DND-41 (cell line): ENCODE data around the gene GSX1.

Experiments
- ATAC-seq: fragments of 200-7000 bp; cut with Tn5 transposase; 3 replicates; pipeline ENCODE4 v1.9.1; 2021; ENCODE audit warnings: low read depth; ENCODE audit not compliant: insufficient read depth
- DNase-seq: peaks from one replicate; pipeline ENCODE4 v3.0.0-alpha.2; 2020
- H2AFZ ChIP-seq: 2 replicates; pipeline ENCODE4 v1.6.0; 2012; ENCODE audit warnings: low read depth, low read length
- H3K27ac ChIP-seq: 2 replicates; pipeline ENCODE4 v1.5.1; 2012; ENCODE audit warnings: low read length, inconsistent platforms
- H3K27me3 ChIP-seq: fragments of 200-600 bp; sonication (generic); 2 replicates; pipeline ENCODE4 v1.6.0; 2012; ENCODE audit warnings: low read length, mild to moderate bottlenecking, inconsistent platforms; ENCODE audit not compliant: insufficient read depth, poor library complexity
- H3K36me3 ChIP-seq: 2 replicates; pipeline ENCODE4 v1.5.1; 2012; ENCODE audit warnings: low read length, inconsistent platforms; ENCODE audit not compliant: insufficient read depth
- H3K4me1 ChIP-seq: 2 replicates; pipeline ENCODE4 v1.5.1; 2012; ENCODE audit warnings: mild to moderate bottlenecking, low read length; ENCODE audit not compliant: insufficient read depth
- H3K4me2 ChIP-seq: 2 replicates; pipeline ENCODE4 v1.6.0; 2012; ENCODE audit warnings: mild to moderate bottlenecking, moderate library complexity, low read length, inconsistent platforms; ENCODE audit not compliant: insufficient read depth
- H3K4me3 ChIP-seq, 2 experiments: fragments of 200-600 bp in 1 of 2; shearing (Covaris generic) in 1 of 2; 2 replicates each; pipeline ENCODE4 v1.5.1; 2012 to 2016; ENCODE audit warnings: inconsistent platforms in 2 of 2, low read length in 2 of 2, mild to moderate bottlenecking in 2 of 2, low read depth in 1 of 2, moderate library complexity in 1 of 2
- H3K79me2 ChIP-seq: 2 replicates; pipeline ENCODE4 v1.6.0; 2012; ENCODE audit warnings: low read length, inconsistent platforms; ENCODE audit not compliant: insufficient read depth
- H3K9ac ChIP-seq: 2 replicates; pipeline ENCODE4 v1.6.0; 2012; ENCODE audit warnings: low read depth, mild to moderate bottlenecking, inconsistent platforms, low read length, moderate library complexity
- H3K9me3 ChIP-seq: 2 replicates; pipeline ENCODE4 v1.5.1; 2012; ENCODE audit warnings: low read length, moderate library complexity, mild to moderate bottlenecking, inconsistent platforms; ENCODE audit not compliant: insufficient read depth, severe bottlenecking
- H4K20me1 ChIP-seq: 2 replicates; pipeline ENCODE4 v1.6.0; 2012; ENCODE audit warnings: low read length; ENCODE audit not compliant: insufficient read depth
- EZH2 ChIP-seq: IDR thresholded peaks from 3 replicates; pipeline ENCODE4 v1.6.1; 2012; ENCODE audit warnings: borderline replicate concordance, low read depth, mild to moderate bottlenecking, moderate library complexity, low read length, inconsistent platforms; ENCODE audit not compliant: severe bottlenecking
- TF ChIP-seq, protein P1 (sequence below): IDR thresholded peaks from 2 replicates; pipeline ENCODE4 v1.5.1; 2012; ENCODE audit warnings: borderline replicate concordance, low read length, moderate library complexity, mild to moderate bottlenecking; ENCODE audit not compliant: poor library complexity, severe bottlenecking; ENCODE audit errors: extremely low read depth

The GSX1 gene

DNA sequence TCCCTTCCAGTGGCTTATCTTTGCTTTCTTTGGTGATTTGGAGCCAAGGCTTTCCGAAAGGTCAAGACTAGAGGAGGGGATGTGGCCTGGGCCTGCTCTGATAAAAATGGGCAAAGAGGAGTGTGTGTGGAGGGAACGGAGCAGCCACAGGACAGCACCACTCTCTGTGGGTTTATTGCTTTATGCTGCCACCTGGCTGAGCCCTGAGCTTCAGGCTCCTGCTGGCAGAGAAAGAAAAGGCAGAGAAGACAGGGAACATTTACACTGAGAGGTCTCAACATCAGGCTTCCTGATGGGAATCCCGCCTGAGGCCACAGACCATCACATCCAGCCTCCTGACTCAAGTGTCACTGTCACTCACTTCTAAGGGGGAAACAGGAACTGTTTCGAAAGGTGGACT lies 9.2 kb upstream of the GSX1 start:
- Histone ChIP-seq H3K4me3 (no peak overlapping the region), H3K4me1 (no peaks in the 10 kb centered on the region), H4K20me1 (no peaks in the 10 kb centered on the region), H3K27me3 (no peaks in the 10 kb centered on the region), H3K4me2 (no peak overlapping the region), H2AFZ (no peak overlapping the region), H3K36me3 (no peaks in the 10 kb centered on the region), H3K9ac (no peak overlapping the region), H3K9me3 (no peaks in the 10 kb centered on the region), H3K79me2 (no peaks in the 10 kb centered on the region), H3K27ac (no peak overlapping the region)
- DNase-seq (no peak), ATAC-seq (0 out of 3 replicates have a peak, but pooled peaks have one; percentile 37)
- TF ChIP-seq, protein P1, sequence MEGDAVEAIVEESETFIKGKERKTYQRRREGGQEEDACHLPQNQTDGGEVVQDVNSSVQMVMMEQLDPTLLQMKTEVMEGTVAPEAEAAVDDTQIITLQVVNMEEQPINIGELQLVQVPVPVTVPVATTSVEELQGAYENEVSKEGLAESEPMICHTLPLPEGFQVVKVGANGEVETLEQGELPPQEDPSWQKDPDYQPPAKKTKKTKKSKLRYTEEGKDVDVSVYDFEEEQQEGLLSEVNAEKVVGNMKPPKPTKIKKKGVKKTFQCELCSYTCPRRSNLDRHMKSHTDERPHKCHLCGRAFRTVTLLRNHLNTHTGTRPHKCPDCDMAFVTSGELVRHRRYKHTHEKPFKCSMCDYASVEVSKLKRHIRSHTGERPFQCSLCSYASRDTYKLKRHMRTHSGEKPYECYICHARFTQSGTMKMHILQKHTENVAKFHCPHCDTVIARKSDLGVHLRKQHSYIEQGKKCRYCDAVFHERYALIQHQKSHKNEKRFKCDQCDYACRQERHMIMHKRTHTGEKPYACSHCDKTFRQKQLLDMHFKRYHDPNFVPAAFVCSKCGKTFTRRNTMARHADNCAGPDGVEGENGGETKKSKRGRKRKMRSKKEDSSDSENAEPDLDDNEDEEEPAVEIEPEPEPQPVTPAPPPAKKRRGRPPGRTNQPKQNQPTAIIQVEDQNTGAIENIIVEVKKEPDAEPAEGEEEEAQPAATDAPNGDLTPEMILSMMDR = peak; percentile 48
- TF ChIP-seq EZH2 = no peak

DNA sequence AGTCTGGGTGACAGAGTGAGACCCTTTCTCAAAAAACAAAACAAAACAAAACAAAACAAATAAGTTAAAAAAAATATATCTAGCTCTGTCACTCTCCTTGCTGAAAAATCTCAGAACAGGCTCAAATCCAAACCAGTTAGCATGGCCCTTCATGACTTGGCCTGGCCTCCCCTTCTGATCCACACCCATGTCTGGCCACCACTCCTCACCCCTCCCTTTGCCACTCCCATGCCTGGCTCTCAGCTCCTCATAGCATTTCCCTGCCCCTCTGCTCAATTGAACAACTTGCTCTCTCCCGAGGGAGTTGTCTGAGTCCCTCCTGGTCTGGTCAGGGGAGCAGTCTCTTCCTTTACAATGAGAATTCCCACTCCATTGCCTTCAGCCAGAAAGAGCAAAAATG lies 4.0 kb upstream of the GSX1 start:
- Histone ChIP-seq H2AFZ (no peak overlapping the region), H3K4me3 (no peak overlapping the region), H3K4me2 (no peak overlapping the region), H3K9me3 (no peaks in the 10 kb centered on the region), H3K27ac (no peak overlapping the region), H3K4me1 (peaks cover 30% of the 10 kb centered on the region), H3K79me2 (no peaks in the 10 kb centered on the region), H3K27me3 (peaks cover 37% of the 10 kb centered on the region), H3K9ac (no peak overlapping the region), H4K20me1 (no peaks in the 10 kb centered on the region), H3K36me3 (no peaks in the 10 kb centered on the region)
- TF ChIP-seq, protein P1 = no peak
- no peak for TF ChIP-seq EZH2
- DNase-seq = no peak
- no peak for ATAC-seq

DNA sequence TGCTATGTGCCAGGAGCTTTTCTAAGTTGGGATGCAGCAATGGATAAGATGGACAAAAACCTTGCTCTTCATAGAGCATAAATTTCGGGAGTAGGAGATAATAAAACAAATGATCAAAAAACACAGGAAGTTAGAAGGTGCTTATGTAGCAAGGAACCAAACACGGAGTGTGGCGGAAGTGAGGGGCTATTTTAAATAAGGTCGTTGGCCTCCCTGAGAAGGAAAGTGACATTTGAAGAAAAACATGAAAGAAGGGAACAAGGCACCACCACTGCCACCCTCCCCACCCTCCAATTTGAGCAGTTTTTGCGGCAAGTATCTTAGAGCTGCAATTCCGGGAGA lies 3.2 kb upstream of the GSX1 start:
- peak overlapping the region; percentile 50 for H3K9ac ChIP-seq
- no peaks in the 10 kb centered on the region for H3K79me2 ChIP-seq
- H2AFZ ChIP-seq = peak overlapping the region; percentile 57
- H3K27me3 ChIP-seq = peaks cover 37% of the 10 kb centered on the region
- H3K9me3 ChIP-seq = no peaks in the 10 kb centered on the region
- no peak overlapping the region for H3K27ac ChIP-seq
- no peaks in the 10 kb centered on the region for H3K36me3 ChIP-seq
- H4K20me1 ChIP-seq = no peaks in the 10 kb centered on the region
- TF ChIP-seq EZH2 = no peak
- TF ChIP-seq, protein P1 = no peak
- H3K4me1 ChIP-seq = peaks cover 30% of the 10 kb centered on the region
- DNase-seq (peak; percentile 32), ATAC-seq (peak; percentile 25; the same call in 2 of the 3 replicates)
- peak overlapping the region; percentile 83 for H3K4me2 ChIP-seq
- H3K4me3 ChIP-seq = peak overlapping the region; percentile 30 to 60; a peak in 3 of 4 replicates
